Stimulated activated memory B cell treated with anti-CD40 and anti-IgM and Interleukin-4, amounts not matched to agents 10 μg/mL and 1 μg/mL and 100 μg/mL, for 72 hours (primary cell): ENCODE measurements around the gene NGEF.

ENCODE experiments used
- ATAC-seq: fragments of 150-1000 bp; cut with Tn5 transposase; 2 replicates; pipeline ENCODE4 v1.10.0; 2021
- H3K27ac Mint-ChIP-seq: one replicate; pipeline ENCODE4 v1.8.0; 2022; ENCODE audit warnings: mild to moderate bottlenecking, mixed read lengths
- H3K27me3 Mint-ChIP-seq: one replicate; pipeline ENCODE4 v1.8.0; 2022; ENCODE audit warnings: mixed read lengths
- H3K36me3 Mint-ChIP-seq: one replicate; pipeline ENCODE4 v1.8.0; 2022; ENCODE audit warnings: mixed read lengths
- H3K4me1 Mint-ChIP-seq: one replicate; pipeline ENCODE4 v1.8.0; 2022; ENCODE audit warnings: mixed read lengths
- H3K4me3 Mint-ChIP-seq: one replicate; pipeline ENCODE4 v1.8.0; 2022; ENCODE audit warnings: mild to moderate bottlenecking, moderate library complexity, mixed read lengths
- H3K9me3 Mint-ChIP-seq: one replicate; pipeline ENCODE4 v1.8.0; 2022; ENCODE audit warnings: mixed read lengths

Gene NGEF

DNA sequence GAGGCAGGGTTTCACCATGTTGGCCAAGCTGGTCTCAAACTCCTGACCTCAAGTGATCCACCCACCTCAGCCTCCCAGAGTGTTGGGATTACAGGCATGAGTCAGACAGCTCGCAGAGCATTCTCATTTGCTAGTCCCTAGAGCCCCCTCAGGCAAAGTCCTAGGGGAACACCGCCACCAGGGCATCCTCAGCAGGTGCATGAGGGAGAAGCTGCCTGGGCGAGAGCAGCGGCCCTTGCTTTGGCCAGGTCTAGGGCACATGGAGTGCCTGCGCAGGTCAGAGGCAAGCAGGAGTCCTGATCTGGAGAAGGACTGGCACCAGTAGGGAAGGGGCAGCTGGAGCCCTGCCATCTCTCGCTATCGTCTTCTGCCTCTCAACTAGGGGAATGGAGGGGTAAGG lies 32.4 kb downstream of the NGEF start:
- Mint-ChIP-seq H3K27me3 (peaks cover 76% of the 10 kb centered on the region), H3K4me3 (no peak overlapping the region), H3K27ac (no peak overlapping the region), H3K9me3 (no peaks in the 10 kb centered on the region), H3K4me1 (peaks cover 19% of the 10 kb centered on the region), H3K36me3 (no peaks in the 10 kb centered on the region)
- no peak for ATAC-seq

DNA sequence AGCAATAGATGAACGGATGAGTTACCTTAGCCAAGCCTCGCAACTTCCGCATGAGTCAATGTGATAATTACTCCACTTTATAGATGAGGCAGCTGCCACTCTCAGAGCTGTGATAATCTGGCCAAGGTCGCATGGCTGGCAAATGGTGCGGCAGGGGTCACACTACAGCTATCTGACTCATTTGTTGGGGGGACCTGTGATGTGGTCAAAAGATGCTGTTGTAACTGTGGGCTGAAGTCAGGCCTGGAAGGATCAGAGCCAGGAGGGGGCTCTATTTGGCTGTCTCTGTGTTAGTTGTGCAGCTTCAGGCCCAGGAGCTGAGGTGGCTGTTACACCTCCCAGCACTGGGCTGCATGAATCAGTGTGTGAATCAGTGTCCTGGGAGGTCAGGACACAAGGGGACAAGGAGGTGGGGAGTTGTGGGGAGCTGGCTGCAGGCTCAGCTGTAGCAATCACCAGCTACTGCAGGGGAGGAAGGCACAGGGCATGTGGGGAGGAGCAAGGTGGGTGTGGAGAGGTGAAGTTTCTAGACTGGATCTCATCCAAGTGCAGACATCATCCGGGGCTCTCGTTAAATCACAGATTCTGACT lies 33.1 kb downstream of the NGEF start:
- Mint-ChIP-seq H3K4me3 (no peak overlapping the region), H3K27me3 (peaks cover 70% of the 10 kb centered on the region), H3K27ac (no peak overlapping the region), H3K36me3 (no peaks in the 10 kb centered on the region), H3K4me1 (peaks cover 18% of the 10 kb centered on the region), H3K9me3 (no peaks in the 10 kb centered on the region)
- no peak for ATAC-seq

DNA sequence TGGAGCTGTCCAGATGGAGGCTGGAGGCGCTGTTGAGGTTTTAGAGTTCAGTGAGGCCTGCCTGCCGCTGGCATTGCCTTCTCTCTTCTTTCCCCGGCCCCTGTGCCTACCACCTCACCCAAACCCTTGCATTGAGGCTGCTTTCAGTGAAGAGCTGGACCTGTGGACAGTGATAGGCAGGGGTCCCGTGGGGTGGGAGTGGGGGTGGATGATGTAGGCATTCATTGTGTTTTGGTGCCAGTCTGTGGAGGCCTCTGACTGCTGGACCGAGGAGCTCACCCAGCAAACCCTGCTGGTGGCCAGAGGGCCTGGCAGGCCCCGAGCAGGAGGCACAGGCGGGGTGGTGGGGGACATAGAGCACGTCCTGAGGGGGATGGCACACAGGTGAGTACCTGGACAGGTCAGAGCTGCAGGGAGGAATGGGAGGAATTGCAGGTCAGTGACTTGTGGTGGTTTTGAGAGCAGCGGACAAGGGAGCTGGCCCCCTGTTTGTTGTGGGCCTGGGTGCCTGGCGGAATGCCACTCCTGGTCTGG lies 35.6 kb downstream of the NGEF start:
- H3K9me3 Mint-ChIP-seq, result peaks cover 2% of the 10 kb centered on the region

DNA sequence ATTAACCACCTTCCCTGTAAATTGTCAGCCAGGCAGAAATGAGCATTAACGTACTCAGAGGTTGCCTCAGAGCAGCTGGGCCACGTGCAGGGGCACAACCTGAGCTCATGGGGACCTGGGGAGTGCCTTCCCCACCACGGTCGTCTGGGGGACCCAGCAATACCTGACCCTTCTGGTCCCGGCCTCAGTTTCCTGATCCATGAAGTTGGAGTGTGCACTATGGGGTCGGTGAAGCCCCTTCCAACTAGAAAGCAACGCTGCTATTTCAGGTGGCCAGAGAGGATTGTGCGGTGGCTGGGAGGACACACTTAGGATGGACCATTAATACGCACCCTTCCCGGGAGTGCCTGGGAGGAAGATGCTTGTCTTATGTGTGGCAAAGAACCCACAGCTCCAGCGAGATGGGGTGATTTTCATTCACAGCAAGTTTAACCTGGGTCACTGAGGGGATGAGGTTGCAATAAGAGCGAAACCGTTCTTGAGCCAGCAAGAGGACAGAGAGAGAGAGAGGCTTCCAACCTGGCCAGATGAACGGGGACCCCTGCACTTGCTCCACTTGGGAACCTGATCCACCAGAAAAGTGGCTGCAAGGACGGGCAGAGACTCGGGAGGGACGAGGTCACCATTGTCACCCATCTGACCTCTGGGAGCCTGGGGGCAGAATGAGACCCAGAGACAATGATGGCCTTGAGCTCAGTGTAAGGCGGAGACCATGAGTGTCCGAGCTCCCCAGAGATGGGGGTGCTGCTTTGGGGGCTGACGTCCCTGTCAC lies 36.2 kb downstream of the NGEF start:
- Mint-ChIP-seq H3K36me3 (no peaks in the 10 kb centered on the region), H3K27me3 (peaks cover 42% of the 10 kb centered on the region), H3K4me3 (no peak overlapping the region), H3K27ac (no peak overlapping the region), H3K4me1 (no peaks in the 10 kb centered on the region), H3K9me3 (peaks cover 2% of the 10 kb centered on the region)
- no peak for ATAC-seq

More for the DNA sequence above, 35.6 kb downstream of the NGEF start:
- Mint-ChIP-seq H3K36me3 (no peaks in the 10 kb centered on the region), H3K4me3 (no peak overlapping the region), H3K27me3 (peaks cover 46% of the 10 kb centered on the region), H3K4me1 (no peaks in the 10 kb centered on the region), H3K27ac (no peak overlapping the region)
- ATAC-seq, result no peak

DNA sequence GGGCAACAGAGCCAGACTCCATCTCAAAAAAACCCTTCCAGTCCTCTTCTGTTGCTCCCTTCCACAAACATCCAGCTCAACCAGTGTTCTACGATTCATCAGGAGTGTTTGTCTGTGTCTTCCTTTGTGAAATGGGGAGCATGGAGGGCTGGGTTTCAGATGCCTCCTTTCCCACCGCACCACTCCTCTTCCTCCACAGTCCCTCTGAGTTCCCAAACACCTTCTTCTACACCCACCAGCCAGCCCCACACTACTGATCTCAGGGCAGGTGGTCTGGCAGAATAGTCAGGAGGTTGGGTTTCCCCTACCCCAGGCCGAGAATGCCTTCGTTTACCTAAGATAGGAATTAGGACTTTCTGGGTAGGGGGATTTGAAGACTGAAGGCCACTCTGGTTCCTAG lies 36.9 kb downstream of the NGEF start:
- peaks cover 41% of the 10 kb centered on the region for H3K27me3 Mint-ChIP-seq
- no peak overlapping the region for H3K4me3 Mint-ChIP-seq
- no peaks in the 10 kb centered on the region for H3K36me3 Mint-ChIP-seq
- H3K4me1 Mint-ChIP-seq, result no peaks in the 10 kb centered on the region
- H3K27ac Mint-ChIP-seq, result no peak overlapping the region
- no peak for ATAC-seq
- peaks cover 2% of the 10 kb centered on the region for H3K9me3 Mint-ChIP-seq

DNA sequence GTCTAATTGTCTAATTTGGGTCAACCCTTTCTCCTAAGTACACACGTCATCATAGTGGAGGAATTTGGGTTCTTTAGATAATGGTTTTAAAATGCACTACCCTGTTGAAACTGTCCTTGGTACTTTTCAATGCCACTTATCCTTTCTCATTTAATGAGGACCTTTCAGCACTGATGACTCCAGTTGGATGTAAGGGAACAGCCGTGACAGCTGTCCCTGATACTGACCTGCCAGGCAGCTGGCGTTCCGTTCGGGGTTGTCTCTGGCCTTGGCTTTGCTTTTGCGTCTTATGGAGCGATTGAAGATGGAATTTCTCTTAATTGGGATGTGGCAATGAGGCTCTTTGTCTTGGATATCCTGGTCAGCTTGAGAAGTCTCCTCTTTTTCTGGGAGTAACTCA lies 38.7 kb downstream of the NGEF start:
- H3K4me1 Mint-ChIP-seq, result no peaks in the 10 kb centered on the region
- H3K27me3 Mint-ChIP-seq, result peaks cover 24% of the 10 kb centered on the region
- H3K9me3 Mint-ChIP-seq, result peaks cover 2% of the 10 kb centered on the region
- no peak for ATAC-seq
- no peak overlapping the region for H3K27ac Mint-ChIP-seq
- no peak overlapping the region for H3K4me3 Mint-ChIP-seq
- H3K36me3 Mint-ChIP-seq, result no peaks in the 10 kb centered on the region

DNA sequence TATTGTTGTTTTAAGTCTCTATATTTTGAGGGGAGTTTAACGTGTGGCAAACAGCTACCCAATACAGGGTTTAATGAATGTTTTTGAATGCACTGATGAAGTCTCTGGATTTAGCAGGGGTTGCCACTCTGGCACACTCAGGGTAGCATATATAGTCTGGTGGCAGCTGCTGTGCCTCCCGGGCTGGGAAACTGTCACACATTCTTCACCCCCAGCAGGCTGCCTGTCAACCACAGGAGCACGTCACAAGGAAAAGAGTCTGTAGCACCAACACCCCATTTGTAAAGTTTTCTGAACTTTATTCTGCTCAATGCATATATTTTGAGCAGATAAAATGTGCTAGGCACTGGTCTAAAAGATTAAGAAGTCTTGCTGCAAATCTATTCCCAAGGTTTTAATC lies 39.3 kb downstream of the NGEF start:
- H3K4me3 Mint-ChIP-seq, result no peak overlapping the region
- H3K27me3 Mint-ChIP-seq, result peaks cover 24% of the 10 kb centered on the region
- no peak overlapping the region for H3K27ac Mint-ChIP-seq
- no peaks in the 10 kb centered on the region for H3K4me1 Mint-ChIP-seq
- no peaks in the 10 kb centered on the region for H3K36me3 Mint-ChIP-seq
- H3K9me3 Mint-ChIP-seq, result peaks cover 2% of the 10 kb centered on the region
- no peak for ATAC-seq

DNA sequence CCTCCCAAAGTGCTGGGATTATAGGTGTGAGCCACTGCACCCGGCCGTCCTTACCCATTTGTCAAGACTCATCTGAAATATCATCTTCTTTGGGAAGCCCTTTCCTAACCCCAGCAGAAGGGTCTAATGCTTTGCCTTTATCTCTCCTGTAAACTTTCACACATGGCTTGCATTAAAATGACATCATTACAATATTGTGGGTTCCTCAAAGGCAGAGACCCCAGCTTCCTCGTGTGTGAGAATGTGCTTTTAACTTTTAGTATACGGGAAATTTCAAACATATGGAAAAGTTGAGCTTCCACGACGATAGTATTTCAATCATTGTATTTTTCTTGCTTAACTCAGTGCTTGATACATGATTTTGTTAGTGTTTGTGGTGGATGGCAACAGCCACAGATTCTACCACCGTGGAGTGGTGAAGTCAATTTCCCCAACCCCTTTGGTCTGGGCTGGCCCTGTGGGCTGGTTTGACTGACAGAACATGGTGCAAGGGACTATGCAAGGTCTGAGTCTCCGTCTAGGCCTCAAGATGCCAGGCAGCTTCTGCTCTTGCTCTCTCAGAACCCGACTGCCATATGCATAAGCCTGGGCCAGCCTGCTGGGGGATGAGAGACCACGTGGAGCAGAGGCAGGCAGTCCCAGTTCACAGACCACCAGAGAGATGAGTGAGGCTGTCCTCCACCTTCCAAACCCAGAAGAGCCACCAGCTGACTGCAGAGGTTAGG lies 39.9 kb downstream of the NGEF start:
- Mint-ChIP-seq H3K4me3 (no peak overlapping the region), H3K36me3 (no peaks in the 10 kb centered on the region), H3K27me3 (peaks cover 24% of the 10 kb centered on the region), H3K9me3 (peaks cover 2% of the 10 kb centered on the region), H3K27ac (no peak overlapping the region), H3K4me1 (no peaks in the 10 kb centered on the region)
- no peak for ATAC-seq

DNA sequence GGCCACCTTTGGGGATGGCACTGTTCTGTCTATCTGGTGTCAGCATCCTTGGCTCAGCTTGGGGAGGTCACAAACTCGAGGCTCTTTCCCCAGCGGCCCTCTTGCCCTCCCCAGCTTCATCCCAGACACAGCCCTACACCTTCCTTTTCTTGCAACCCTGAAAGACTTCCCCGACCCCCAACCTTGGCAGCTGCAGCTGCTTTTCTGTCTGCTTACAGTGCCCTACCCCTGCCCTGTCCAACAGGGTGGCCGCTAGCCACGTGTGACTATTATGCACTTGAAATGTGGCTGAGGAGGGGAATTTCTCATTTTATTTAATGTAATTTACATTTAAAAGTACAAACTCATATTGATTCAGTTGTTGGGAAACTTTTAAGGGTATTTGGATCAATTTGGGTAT lies 41.3 kb downstream of the NGEF start:
- no peak overlapping the region for H3K4me3 Mint-ChIP-seq
- H3K36me3 Mint-ChIP-seq, result no peaks in the 10 kb centered on the region
- peaks cover 2% of the 10 kb centered on the region for H3K9me3 Mint-ChIP-seq
- no peak for ATAC-seq
- H3K27me3 Mint-ChIP-seq, result peaks cover 11% of the 10 kb centered on the region
- H3K4me1 Mint-ChIP-seq, result no peaks in the 10 kb centered on the region
- no peak overlapping the region for H3K27ac Mint-ChIP-seq

DNA sequence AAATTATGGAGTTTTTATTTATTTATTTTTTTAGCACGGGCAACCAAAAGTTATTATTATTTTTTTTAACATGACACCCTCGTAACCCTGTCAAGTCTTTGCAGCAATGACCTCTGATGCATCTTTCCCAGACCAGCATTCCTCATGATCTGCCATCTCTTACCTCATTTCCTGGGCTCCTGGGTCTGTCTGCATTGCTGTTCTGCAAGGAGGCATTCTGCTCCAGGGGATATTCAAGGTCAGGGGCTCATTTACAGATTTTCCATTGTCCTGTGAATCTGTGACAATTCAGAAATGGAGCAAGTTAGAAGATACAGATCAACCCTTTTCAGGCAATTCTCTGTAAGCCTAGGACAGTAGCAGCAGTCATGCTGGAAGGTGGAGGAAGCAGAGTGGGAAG lies 43.0 kb downstream of the NGEF start:
- peaks cover 6% of the 10 kb centered on the region for H3K36me3 Mint-ChIP-seq
- H3K4me1 Mint-ChIP-seq, result no peaks in the 10 kb centered on the region
- no peak overlapping the region for H3K27ac Mint-ChIP-seq
- H3K27me3 Mint-ChIP-seq, result peaks cover 8% of the 10 kb centered on the region
- H3K4me3 Mint-ChIP-seq, result no peak overlapping the region
- ATAC-seq, result no peak
- peaks cover 4% of the 10 kb centered on the region for H3K9me3 Mint-ChIP-seq

DNA sequence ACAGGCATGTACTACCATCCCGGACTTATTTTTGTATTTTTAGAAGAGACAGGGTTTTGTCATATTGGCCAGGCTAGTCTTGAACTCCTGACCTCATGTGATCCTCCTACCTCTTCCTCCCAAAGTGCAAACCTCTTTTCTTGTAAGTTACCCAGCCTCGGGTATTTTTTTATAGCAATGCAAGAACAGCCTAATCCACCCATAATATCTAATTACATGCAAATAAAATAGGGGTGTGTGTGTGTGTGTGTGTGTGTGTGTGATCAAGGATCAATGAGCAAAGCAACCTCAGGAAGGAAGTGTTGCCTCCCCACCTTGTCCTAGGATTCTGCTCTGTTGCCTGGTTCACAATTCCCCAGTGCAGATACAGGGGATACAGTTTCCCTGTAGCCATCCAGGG lies 45.6 kb downstream of the NGEF start:
- Mint-ChIP-seq H3K27me3 (peaks cover 8% of the 10 kb centered on the region), H3K36me3 (peaks cover 6% of the 10 kb centered on the region), H3K9me3 (peaks cover 3% of the 10 kb centered on the region), H3K4me1 (no peaks in the 10 kb centered on the region), H3K27ac (no peak overlapping the region), H3K4me3 (no peak overlapping the region)
- no peak for ATAC-seq

DNA sequence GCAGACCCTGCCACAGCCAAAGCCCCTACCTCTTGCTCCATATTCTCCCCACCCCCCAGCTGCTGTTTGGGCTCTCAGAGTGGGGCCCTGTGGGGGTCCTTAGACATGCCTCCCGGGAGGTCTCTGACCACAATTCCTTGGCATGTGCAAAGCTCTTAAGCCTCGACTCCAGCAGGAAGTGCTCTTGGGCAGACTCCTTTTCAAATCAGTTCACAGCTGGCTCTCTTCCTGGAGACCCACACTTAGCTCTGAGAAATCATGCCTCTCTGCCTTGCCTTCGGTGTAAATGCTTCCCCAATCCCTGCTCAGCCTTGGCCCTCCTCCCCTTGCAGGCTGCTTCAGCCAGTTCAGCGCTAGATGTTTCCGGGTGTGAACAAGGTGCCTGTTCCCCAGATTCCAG lies 46.9 kb downstream of the NGEF start:
- ATAC-seq, result no peak
- H3K4me3 Mint-ChIP-seq, result no peak overlapping the region
- no peak overlapping the region for H3K27ac Mint-ChIP-seq
- H3K9me3 Mint-ChIP-seq, result peaks cover 3% of the 10 kb centered on the region
- H3K27me3 Mint-ChIP-seq, result no peaks in the 10 kb centered on the region
- peaks cover 6% of the 10 kb centered on the region for H3K36me3 Mint-ChIP-seq
- no peaks in the 10 kb centered on the region for H3K4me1 Mint-ChIP-seq

DNA sequence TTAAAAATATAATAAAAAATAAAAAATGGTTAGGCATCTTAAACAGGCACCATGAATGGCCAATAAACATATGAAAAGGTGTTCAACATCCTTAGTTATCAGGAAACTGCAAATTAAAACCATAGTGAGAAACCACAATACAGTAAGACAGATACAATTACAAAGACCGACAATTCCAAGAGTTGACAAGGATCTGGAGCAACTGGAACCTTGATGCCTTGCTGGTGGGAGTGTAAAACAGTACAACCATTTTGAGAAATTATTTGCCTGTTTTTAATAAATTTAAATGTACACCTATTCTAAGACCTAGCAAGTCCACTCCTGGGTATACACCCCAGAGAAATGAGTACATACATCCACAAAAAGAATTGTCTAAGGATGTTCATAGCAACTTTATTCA lies 49.1 kb downstream of the NGEF start:
- Mint-ChIP-seq H3K4me3 (no peak overlapping the region), H3K27me3 (no peaks in the 10 kb centered on the region), H3K36me3 (peaks cover 10% of the 10 kb centered on the region), H3K27ac (no peak overlapping the region), H3K9me3 (peaks cover 6% of the 10 kb centered on the region), H3K4me1 (peaks cover 4% of the 10 kb centered on the region)
- no peak for ATAC-seq

DNA sequence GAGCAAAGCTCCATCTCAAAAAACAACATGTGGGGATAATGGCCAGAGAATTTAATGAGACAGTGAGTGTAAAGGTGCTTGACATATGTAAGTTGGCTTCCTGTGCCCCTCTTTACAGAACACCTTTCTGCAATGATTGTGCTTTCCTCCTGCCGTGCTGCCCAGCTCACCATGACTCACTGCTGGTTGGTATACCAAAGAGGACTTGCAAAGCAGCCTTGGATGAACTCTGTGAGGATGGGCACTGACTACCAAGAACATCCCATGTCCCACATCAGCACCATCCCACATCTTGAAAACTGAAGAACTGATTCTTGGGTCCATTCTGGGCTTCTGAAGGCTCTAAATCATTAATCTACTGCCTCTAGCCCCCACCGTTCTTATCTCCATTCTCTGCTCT lies 52.2 kb downstream of the NGEF start:
- ATAC-seq, result no peak
- Mint-ChIP-seq H3K4me3 (no peak overlapping the region), H3K9me3 (peaks cover 6% of the 10 kb centered on the region), H3K27ac (no peak overlapping the region), H3K36me3 (peaks cover 4% of the 10 kb centered on the region), H3K27me3 (no peaks in the 10 kb centered on the region), H3K4me1 (peaks cover 29% of the 10 kb centered on the region)

DNA sequence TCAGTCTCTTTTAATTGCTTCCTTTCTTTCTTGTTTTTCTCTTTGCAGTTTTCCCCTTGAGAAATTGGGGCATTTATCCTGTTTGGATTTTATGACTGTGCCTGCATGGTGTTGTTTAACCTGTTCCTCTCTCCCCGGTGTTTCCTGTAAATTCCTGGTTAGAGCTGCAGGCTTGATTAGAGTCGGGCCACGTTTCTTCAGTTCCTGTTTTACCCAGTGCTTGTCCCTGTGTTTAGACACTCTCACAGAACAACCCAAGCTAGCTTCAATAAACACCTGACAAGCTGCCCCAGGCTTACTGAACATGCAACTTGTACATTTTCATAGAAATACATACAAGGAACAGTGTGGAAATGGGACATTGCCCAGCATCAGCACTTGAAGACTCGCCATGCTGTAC lies 53.9 kb downstream of the NGEF start:
- peaks cover 3% of the 10 kb centered on the region for H3K9me3 Mint-ChIP-seq
- no peaks in the 10 kb centered on the region for H3K27me3 Mint-ChIP-seq
- ATAC-seq, result no peak
- H3K36me3 Mint-ChIP-seq, result peaks cover 4% of the 10 kb centered on the region
- H3K4me1 Mint-ChIP-seq, result peaks cover 46% of the 10 kb centered on the region
- no peak overlapping the region for H3K27ac Mint-ChIP-seq
- no peak overlapping the region for H3K4me3 Mint-ChIP-seq
